ENCODE measurements around the gene HTT. TPM values are rescaled to one million over a fixed set of nuclear protein-coding genes. Genes with fewer than 3 reads are reported as not detected.
A peak's percentile ranks its signal among the peaks of the same experiment; 100 is the strongest.

The HTT gene
- polyA plus RNA-seq, 2 of the 4 experiments (the other 2 are of a cell fraction), result 14.5 to 16.9 TPM

- 100% methylated on average over 2 of the region's 2 CpGs for WGBS (ENCODE audit: missing lambda C conversion rate)
These were observed 63.4 kb downstream of the HTT start for GRCh38 chr4:3137908-3138307.

GRCh38 chr4:3145234-3145924 is 70.9 kb downstream of the HTT start:
- FAIRE-seq (no peak), DNase-seq (ENCODE audit: low read depth in 1 of 2, low spot score in 1 of 2) (no peak), ATAC-seq (no peak)
- H3K4me3 ChIP-seq, result no peak overlapping the region
- no peaks in the 10 kb centered on the region for H3K9me3 ChIP-seq
- 95% methylated on average over 2 of the region's 2 CpGs for WGBS (ENCODE audit: missing lambda C conversion rate)
- no peak overlapping the region for H3K27ac ChIP-seq
- H3K4me2 ChIP-seq, result no peak overlapping the region
- ChIA-PET CTCF (interaction anchor here (0.8 to 1.1 kb wide), 2 partner anchors 14 to 36 kb away, joined by 3 read pairs; no protein-coding TSS in a partner anchor), POLR2A (no interaction called here)
- no peaks in the 10 kb centered on the region for H3K4me1 ChIP-seq
- TF ChIP-seq CTCF (IDR thresholded peaks at IDR 0.05) (peak; percentile 24; the same call in 1 of the 3 replicates), HES2 (IDR thresholded peaks at IDR 0.05) (no peak), ZNF302 (CRISPR knock-in tag; IDR thresholded peaks at IDR 0.05) (no peak), BHLHE40 (IDR thresholded peaks at IDR 0.05; ENCODE audit: low read depth, low read length) (no peak), RAD21 (conservative IDR thresholded peaks at IDR 0.05 in 1 of 2, IDR thresholded peaks at IDR 0.05 in 1 of 2) (peak; percentile 6 to 12; a peak in 1 of 5 replicates), CHD2 (IDR thresholded peaks at IDR 0.05; ENCODE audit: low read length, partially characterized antibody) (no peak)

More at GRCh38 chr4:3137908-3138307, 63.4 kb downstream of the HTT start:
- no peak for TF ChIP-seq BCL3 (IDR thresholded peaks at IDR 0.05)
- TF ChIP-seq FOXS1 (CRISPR knock-in tag; IDR thresholded peaks at IDR 0.05), result no peak
- TF ChIP-seq EHF (CRISPR knock-in tag; IDR thresholded peaks at IDR 0.05), result no peak
- no peak for TF ChIP-seq RFX5 (IDR thresholded peaks at IDR 0.05)
- TF ChIP-seq MAFK (IDR thresholded peaks at IDR 0.05; ENCODE audit: partially characterized antibody), result no peak
- no peak for TF ChIP-seq CBX2 (IDR thresholded peaks at IDR 0.05; ENCODE audit: borderline replicate concordance, low read depth)
- no peak for TF ChIP-seq CHD4 (IDR thresholded peaks at IDR 0.05; ENCODE audit: borderline replicate concordance)
- TF ChIP-seq SREBF2 (IDR thresholded peaks at IDR 0.05), result no peak
- no peak overlapping the region for H3K4me2 ChIP-seq
- ATAC-seq (no peak), FAIRE-seq (no peak), DNase-seq (ENCODE audit: low read depth in 1 of 2, low spot score in 1 of 2) (no peak)
- no peak overlapping the region for H3K27ac ChIP-seq
- no peaks in the 10 kb centered on the region for H3K4me1 ChIP-seq
- CTCF ChIA-PET, result interaction anchor here (4.3 kb wide), 1 partner anchor 31 kb away, joined by 22 read pairs; no protein-coding TSS in a partner anchor
- H3K4me3 ChIP-seq, result no peak overlapping the region
- POLR2A ChIA-PET, result no interaction called here
- no peaks in the 10 kb centered on the region for H3K9me3 ChIP-seq

GRCh38 chr4:3148926-3149325 is 74.4 kb downstream of the HTT start:
- no peak for ATAC-seq
- POLR2A ChIA-PET, result no interaction called here
- TF ChIP-seq ELK1 (IDR thresholded peaks at IDR 0.05; ENCODE audit: low read depth, low read length) (no peak), EP300 (IDR thresholded peaks at IDR 0.05) (no peak), KDM1A (IDR thresholded peaks at IDR 0.05; ENCODE audit: low read depth) (no peak), EHF (CRISPR knock-in tag; IDR thresholded peaks at IDR 0.05) (no peak), REST (IDR thresholded peaks at IDR 0.05) (no peak), HOXA7 (CRISPR knock-in tag; IDR thresholded peaks at IDR 0.05) (no peak), MAZ (IDR thresholded peaks at IDR 0.05; ENCODE audit: borderline replicate concordance, low read depth, low read length) (no peak), RAD21 (conservative IDR thresholded peaks at IDR 0.05 in 1 of 2, IDR thresholded peaks at IDR 0.05 in 1 of 2) (no peak), CTCF (IDR thresholded peaks at IDR 0.05) (no peak), NPAS2 (CRISPR knock-in tag; IDR thresholded peaks at IDR 0.05; ENCODE audit: borderline replicate concordance) (no peak)

More at GRCh38 chr4:3148926-3149325, 74.4 kb downstream of the HTT start:
- Histone ChIP-seq H3K4me1 (no peaks in the 10 kb centered on the region), H3K4me2 (no peak overlapping the region), H3K4me3 (no peak overlapping the region), H3K9me3 (no peaks in the 10 kb centered on the region), H3K27ac (no peak overlapping the region)
- DNase-seq (ENCODE audit: low read depth in 1 of 2, low spot score in 1 of 2), result no peak
- CTCF ChIA-PET, result interaction anchor here (0.8 to 1.3 kb wide), 3 partner anchors 9 to 40 kb away, joined by 3 to 4 read pairs (median 4); no protein-coding TSS in a partner anchor
- no peak for FAIRE-seq
